K562 (cell line): ENCODE results near the gene KCNJ15. TPM values are rescaled to one million over a fixed set of nuclear protein-coding genes. Genes with fewer than 3 reads are reported as not detected.

Experiments
- ATAC-seq: fragments of 200-7000 bp; cut with Tn5 transposase; 3 replicates; pipeline ENCODE4 v1.9.1; 2020; ENCODE audit warnings: moderate library complexity
- BruUV-seq: library from RNA; stranded (reverse); fragments of 400-500 nt; replicated peaks from 2 replicates; lab custom pipeline; 2021; lab: Mats Ljungman, UMichigan
- CTCF ChIA-PET: fragments of 300-600 bp; formaldehyde crosslinking; extraction: SDS; loops from one replicate; lab custom pipeline; 2021; ENCODE audit warnings: low intra/inter-chr PET ratio; lab: Yijun Ruan, JAX
- POLR2A ChIA-PET: fragments of 300-600, 350-650 bp; sonication (Branson Sonifier 250); formaldehyde crosslinking; extraction: SDS; loops from one replicate; lab custom pipeline; 2021; ENCODE audit warnings: antibody characterized with exemption, inconsistent platforms; lab: Yijun Ruan, JAX
- DNase-seq, 4 experiments: peaks; one replicate each; pipeline versions ENCODE4 v3.0.0 to v3.0.0-alpha.2; 2011 to 2018; ENCODE audit warnings: low spot score in 3 of 4, mixed read lengths in 3 of 4; ENCODE audit errors: extremely low read depth in 1 of 4
- FAIRE-seq: peaks from 2 replicates; lab custom pipeline; 2011; peaks lifted over from hg19 to GRCh38; lab: Jason Lieb, UNC
- H2AFZ ChIP-seq: 2 replicates; pipeline ENCODE4 v1.6.0; 2011; ENCODE audit warnings: low read depth, low read length, control low read depth, inconsistent platforms
- H3K27ac ChIP-seq: fragments of 200-600 bp; 3 replicates; pipeline ENCODE4 v1.8.0; 2011; ENCODE audit warnings: low read depth, mild to moderate bottlenecking, control low read depth, inconsistent platforms, low read length, moderate library complexity, mixed read lengths; ENCODE audit errors: extremely low read depth
- H3K27me3 ChIP-seq, 2 experiments: fragments of 300-600 bp in 1 of 2; 2 replicates in 1 of 2; 3 replicates in 1 of 2; pipeline versions ENCODE4 v1.6.0 to v1.8.0; 2011; ENCODE audit warnings: inconsistent platforms in 2 of 2, low read length in 2 of 2, mild to moderate bottlenecking in 1 of 2, mixed read lengths in 1 of 2, moderate library complexity in 1 of 2; ENCODE audit not compliant: control insufficient read depth in 2 of 2, insufficient read depth in 2 of 2
- H3K36me3 ChIP-seq: fragments of 300-600 bp; 3 replicates; pipeline ENCODE4 v1.8.0; 2011; ENCODE audit warnings: mild to moderate bottlenecking, low read length, inconsistent platforms; ENCODE audit not compliant: control insufficient read depth, insufficient read depth
- H3K4me1 ChIP-seq, 2 experiments: fragments of 200-600 bp in 1 of 2; replicated peaks in 1 of 2; 2 replicates in 1 of 2; 3 replicates in 1 of 2; pipeline versions ENCODE4 v1.5.1 to v1.8.0; 2011; ENCODE audit warnings: inconsistent platforms in 2 of 2, low read length in 2 of 2, mild to moderate bottlenecking in 1 of 2, mixed read lengths in 1 of 2, moderate library complexity in 1 of 2; ENCODE audit not compliant: control insufficient read depth in 2 of 2, insufficient read depth in 2 of 2
- H3K4me2 ChIP-seq: 2 replicates; pipeline ENCODE4 v1.6.1; 2011; ENCODE audit warnings: low read length, control low read depth, inconsistent platforms, mixed read lengths; ENCODE audit not compliant: insufficient read depth
- H3K4me3 ChIP-seq: fragments of 200-600 bp; sonication (generic), shearing (Covaris generic); 2 replicates; pipeline ENCODE4 v1.5.1; 2016; ENCODE audit warnings: control low read depth, inconsistent platforms
- H3K79me2 ChIP-seq: fragments of 200-600 bp; 3 replicates; pipeline ENCODE4 v1.8.0; 2011; ENCODE audit warnings: low read length, inconsistent platforms; ENCODE audit not compliant: control insufficient read depth, insufficient read depth
- H3K9ac ChIP-seq, 2 experiments: 2 replicates each; pipeline versions ENCODE4 v1.6.0 to v1.6.1; 2011; ENCODE audit warnings: low read depth in 2 of 2, low read length in 2 of 2, control low read depth in 1 of 2, inconsistent platforms in 1 of 2, mild to moderate bottlenecking in 1 of 2, mixed read lengths in 1 of 2; ENCODE audit not compliant: insufficient read depth in 1 of 2
- H3K9me1 ChIP-seq: one replicate; pipeline ENCODE4 v1.6.0; 2011; ENCODE audit warnings: inconsistent platforms, mild to moderate bottlenecking, low read length, moderate library complexity; ENCODE audit not compliant: control insufficient read depth, insufficient read depth
- H3K9me3 ChIP-seq: replicated peaks from 2 replicates; pipeline ENCODE4 v1.5.1; 2011; ENCODE audit warnings: low read depth, low read length, inconsistent platforms; ENCODE audit not compliant: control insufficient read depth, insufficient read depth
- H4K20me1 ChIP-seq: replicated peaks from 2 replicates; pipeline ENCODE4 v1.6.1; 2011; ENCODE audit warnings: low read length, inconsistent platforms, mixed read lengths; ENCODE audit not compliant: control insufficient read depth, insufficient read depth
- CBFA2T2 ChIP-seq: fragments of 450-650 bp; conservative IDR thresholded peaks from 2 replicates; pipeline ENCODE4 v1.6.1; 2017; ENCODE audit warnings: mild to moderate bottlenecking
- CBX3 ChIP-seq, 2 experiments: IDR thresholded peaks; 1 replicate in 1 of 2; 2 replicates in 1 of 2; pipeline ENCODE4 v1.6.1; 2012; ENCODE audit warnings: inconsistent platforms in 2 of 2, low read length in 2 of 2, borderline replicate concordance in 1 of 2, control low read depth in 1 of 2
- CREBBP ChIP-seq: IDR thresholded peaks from one replicate; pipeline ENCODE4 v1.6.1; 2012; ENCODE audit warnings: low read depth, mild to moderate bottlenecking, control low read depth, inconsistent platforms, low read length
- SAFB ChIP-seq: fragments of 200-400 bp; formaldehyde crosslinking; IDR thresholded peaks from 2 replicates; pipeline ENCODE4 v1.6.1; 2017; ENCODE audit warnings: low read depth, low read length, borderline replicate concordance
- TRIM28 ChIP-seq: fragments of 450-650 bp; IDR thresholded peaks from 2 replicates; pipeline ENCODE4 v1.6.1; 2017
- XRCC3 ChIP-seq: fragments of 450-650 bp; IDR thresholded peaks from 2 replicates; pipeline ENCODE4 v1.6.1; 2017; ENCODE audit warnings: mild to moderate bottlenecking, moderate library complexity
- WGBS: fragments of 100-300 bp; shearing (Covaris generic); methylation state at CpG from one replicate; pipeline ENCODE4 v1.1.6; 2016; ENCODE audit warnings: low coverage, mixed read lengths; ENCODE audit not compliant: insufficient coverage; ENCODE audit errors: missing lambda C conversion rate; 5-methylcytosine and 5-hydroxymethylcytosine counted together
- in situ Hi-C: fragments of 300-500 bp; cut with MboI; formaldehyde crosslinking; loops from 4 replicates; pipeline ENCODE4 v1.15.0; 2018; ENCODE audit warnings: inconsistent platforms, mixed read lengths
- intact Hi-C: fragments of 100-400 bp; cut with micrococcal nuclease; formaldehyde crosslinking; loops from 2 replicates; pipeline ENCODE4 v1.14.2; 2022
- polyA plus RNA-seq, 8 experiments: library from polyadenylated mRNA; depleted of rRNA in 4 of 8; stranded (reverse) in 5 of 8; unstranded in 3 of 8; fragments of >200 nt; fragmentation: Nextera tagmentation in 2 of 8; fragmentation: Illumina TruSeq in 1 of 8; extraction: Ambion mirVana in 2 of 8; extraction: Trizol in 1 of 8; gene quantifications; 2 replicates each; pipeline versions ENCODE4 v1.2.1 to v1.2.3, GENCODE V29; 2011 to 2014; ENCODE audit warnings: inconsistent platforms in 1 of 8, missing spikeins in 1 of 8
- total RNA-seq, 7 experiments: library from RNA; depleted of rRNA in 6 of 7; stranded (reverse); fragments of >200 nt in 6 of 7; fragmentation: Illumina TruSeq in 2 of 7; extraction: Trizol in 2 of 7; gene quantifications; 2 replicates each; pipeline versions ENCODE4 v1.2.1 to v1.2.3, GENCODE V29; 2011 to 2021; ENCODE audit warnings: low replicate concordance in 1 of 7
- TF ChIP-seq, protein P1 (sequence below): fragments of 250-450 bp; sonication (Bioruptor Pico); IDR thresholded peaks from 2 replicates; pipeline ENCODE4 v1.4.0; 2020
- TF ChIP-seq, protein P2 (sequence below): fragments of 450-650 bp; IDR thresholded peaks from 2 replicates; pipeline ENCODE4 v1.6.1; 2017; ENCODE audit warnings: antibody characterized with exemption, mild to moderate bottlenecking
- TF ChIP-seq, protein P3 (sequence below): fragments of 250-450 bp; sonication (Bioruptor Pico); IDR thresholded peaks from 2 replicates; pipeline ENCODE4 v1.5.1; 2021; ENCODE audit warnings: mild to moderate bottlenecking

The KCNJ15 gene
- total and polyA plus RNA-seq, 9 of the 15 experiments (the other 6 are each of a cell fraction or from before 2014, with no cell fraction given), result 0.20 to 3.0 (median 0.72) TPM; not detected in 1

DNA sequence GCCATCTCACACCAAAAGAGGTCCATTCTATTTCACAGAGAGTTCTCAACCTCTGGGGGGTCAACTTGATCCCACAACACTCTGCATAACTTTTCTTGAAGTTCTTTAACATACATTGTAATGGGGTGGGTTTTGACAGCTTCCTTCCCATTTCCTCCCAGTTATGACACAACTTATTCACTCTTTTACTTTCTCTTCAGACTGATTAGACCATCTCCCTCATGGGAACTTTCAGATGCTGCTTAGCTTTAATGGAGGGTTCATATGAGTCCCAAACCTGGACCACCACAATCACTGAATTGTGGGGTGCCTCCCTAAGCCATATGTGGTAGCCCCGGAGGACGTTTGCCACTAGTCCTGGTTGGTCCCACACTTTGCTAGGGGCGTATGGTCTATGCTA, 28.3 kb upstream of the KCNJ15 start (continued):
- TF ChIP-seq, protein P1, sequence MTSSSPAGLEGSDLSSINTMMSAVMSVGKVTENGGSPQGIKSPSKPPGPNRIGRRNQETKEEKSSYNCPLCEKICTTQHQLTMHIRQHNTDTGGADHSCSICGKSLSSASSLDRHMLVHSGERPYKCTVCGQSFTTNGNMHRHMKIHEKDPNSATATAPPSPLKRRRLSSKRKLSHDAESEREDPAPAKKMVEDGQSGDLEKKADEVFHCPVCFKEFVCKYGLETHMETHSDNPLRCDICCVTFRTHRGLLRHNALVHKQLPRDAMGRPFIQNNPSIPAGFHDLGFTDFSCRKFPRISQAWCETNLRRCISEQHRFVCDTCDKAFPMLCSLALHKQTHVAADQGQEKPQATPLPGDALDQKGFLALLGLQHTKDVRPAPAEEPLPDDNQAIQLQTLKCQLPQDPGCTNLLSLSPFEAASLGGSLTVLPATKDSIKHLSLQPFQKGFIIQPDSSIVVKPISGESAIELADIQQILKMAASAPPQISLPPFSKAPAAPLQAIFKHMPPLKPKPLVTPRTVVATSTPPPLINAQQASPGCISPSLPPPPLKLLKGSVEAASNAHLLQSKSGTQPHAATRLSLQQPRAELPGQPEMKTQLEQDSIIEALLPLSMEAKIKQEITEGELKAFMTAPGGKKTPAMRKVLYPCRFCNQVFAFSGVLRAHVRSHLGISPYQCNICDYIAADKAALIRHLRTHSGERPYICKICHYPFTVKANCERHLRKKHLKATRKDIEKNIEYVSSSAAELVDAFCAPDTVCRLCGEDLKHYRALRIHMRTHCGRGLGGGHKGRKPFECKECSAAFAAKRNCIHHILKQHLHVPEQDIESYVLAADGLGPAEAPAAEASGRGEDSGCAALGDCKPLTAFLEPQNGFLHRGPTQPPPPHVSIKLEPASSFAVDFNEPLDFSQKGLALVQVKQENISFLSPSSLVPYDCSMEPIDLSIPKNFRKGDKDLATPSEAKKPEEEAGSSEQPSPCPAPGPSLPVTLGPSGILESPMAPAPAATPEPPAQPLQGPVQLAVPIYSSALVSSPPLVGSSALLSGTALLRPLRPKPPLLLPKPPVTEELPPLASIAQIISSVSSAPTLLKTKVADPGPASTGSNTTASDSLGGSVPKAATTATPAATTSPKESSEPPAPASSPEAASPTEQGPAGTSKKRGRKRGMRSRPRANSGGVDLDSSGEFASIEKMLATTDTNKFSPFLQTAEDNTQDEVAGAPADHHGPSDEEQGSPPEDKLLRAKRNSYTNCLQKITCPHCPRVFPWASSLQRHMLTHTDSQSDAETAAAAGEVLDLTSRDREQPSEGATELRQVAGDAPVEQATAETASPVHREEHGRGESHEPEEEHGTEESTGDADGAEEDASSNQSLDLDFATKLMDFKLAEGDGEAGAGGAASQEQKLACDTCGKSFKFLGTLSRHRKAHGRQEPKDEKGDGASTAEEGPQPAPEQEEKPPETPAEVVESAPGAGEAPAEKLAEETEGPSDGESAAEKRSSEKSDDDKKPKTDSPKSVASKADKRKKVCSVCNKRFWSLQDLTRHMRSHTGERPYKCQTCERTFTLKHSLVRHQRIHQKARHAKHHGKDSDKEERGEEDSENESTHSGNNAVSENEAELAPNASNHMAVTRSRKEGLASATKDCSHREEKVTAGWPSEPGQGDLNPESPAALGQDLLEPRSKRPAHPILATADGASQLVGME (CRISPR knock-in tag), result no peak
- TF ChIP-seq SAFB, result no peak

DNA sequence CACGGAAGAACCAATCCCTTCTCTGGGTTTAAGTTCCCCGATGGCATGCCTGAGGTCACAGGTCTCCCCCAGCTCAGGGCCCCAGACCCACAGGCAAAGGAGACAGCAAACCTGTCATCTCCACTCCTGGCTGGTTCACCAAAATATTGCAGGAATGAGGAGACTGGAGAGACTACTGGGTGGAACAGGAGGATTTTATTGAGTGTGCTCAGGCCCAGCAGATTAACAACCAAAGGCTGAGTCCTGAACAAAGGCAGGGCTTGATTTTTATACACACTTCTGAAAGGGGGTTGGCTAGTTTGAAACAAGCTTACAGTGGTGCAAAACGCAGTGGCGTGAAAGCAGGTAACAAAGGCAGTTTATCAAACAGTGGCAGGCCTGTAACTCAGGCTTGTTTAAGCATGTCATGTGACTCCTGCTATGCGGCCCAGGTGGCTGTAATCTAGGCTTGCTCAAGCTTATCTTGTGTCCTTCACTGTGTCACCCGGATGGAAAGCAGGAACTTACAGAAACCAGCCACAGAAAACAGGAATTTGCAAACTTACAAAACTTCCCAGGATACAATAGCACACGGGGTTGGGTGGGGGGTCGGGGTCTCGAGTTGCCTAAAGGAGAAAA, 27.4 kb upstream of the KCNJ15 start:
- BruUV-seq, result no TSS peak
- TF ChIP-seq XRCC3 (peak; percentile 55; the same call in 1 of the 2 replicates), CREBBP (no peak), CBX3 (IDR thresholded peaks at IDR 0.05; ENCODE audit: borderline replicate concordance in 1 of 2, low read length in 2 of 2) (peak; percentile 98), TRIM28 (peak; percentile 98), CBFA2T2 (no peak)
- TF ChIP-seq, protein P2, sequence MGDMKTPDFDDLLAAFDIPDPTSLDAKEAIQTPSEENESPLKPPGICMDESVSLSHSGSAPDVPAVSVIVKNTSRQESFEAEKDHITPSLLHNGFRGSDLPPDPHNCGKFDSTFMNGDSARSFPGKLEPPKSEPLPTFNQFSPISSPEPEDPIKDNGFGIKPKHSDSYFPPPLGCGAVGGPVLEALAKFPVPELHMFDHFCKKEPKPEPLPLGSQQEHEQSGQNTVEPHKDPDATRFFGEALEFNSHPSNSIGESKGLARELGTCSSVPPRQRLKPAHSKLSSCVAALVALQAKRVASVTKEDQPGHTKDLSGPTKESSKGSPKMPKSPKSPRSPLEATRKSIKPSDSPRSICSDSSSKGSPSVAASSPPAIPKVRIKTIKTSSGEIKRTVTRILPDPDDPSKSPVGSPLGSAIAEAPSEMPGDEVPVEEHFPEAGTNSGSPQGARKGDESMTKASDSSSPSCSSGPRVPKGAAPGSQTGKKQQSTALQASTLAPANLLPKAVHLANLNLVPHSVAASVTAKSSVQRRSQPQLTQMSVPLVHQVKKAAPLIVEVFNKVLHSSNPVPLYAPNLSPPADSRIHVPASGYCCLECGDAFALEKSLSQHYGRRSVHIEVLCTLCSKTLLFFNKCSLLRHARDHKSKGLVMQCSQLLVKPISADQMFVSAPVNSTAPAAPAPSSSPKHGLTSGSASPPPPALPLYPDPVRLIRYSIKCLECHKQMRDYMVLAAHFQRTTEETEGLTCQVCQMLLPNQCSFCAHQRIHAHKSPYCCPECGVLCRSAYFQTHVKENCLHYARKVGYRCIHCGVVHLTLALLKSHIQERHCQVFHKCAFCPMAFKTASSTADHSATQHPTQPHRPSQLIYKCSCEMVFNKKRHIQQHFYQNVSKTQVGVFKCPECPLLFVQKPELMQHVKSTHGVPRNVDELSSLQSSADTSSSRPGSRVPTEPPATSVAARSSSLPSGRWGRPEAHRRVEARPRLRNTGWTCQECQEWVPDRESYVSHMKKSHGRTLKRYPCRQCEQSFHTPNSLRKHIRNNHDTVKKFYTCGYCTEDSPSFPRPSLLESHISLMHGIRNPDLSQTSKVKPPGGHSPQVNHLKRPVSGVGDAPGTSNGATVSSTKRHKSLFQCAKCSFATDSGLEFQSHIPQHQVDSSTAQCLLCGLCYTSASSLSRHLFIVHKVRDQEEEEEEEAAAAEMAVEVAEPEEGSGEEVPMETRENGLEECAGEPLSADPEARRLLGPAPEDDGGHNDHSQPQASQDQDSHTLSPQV, result no peak
- TF ChIP-seq, protein P3, sequence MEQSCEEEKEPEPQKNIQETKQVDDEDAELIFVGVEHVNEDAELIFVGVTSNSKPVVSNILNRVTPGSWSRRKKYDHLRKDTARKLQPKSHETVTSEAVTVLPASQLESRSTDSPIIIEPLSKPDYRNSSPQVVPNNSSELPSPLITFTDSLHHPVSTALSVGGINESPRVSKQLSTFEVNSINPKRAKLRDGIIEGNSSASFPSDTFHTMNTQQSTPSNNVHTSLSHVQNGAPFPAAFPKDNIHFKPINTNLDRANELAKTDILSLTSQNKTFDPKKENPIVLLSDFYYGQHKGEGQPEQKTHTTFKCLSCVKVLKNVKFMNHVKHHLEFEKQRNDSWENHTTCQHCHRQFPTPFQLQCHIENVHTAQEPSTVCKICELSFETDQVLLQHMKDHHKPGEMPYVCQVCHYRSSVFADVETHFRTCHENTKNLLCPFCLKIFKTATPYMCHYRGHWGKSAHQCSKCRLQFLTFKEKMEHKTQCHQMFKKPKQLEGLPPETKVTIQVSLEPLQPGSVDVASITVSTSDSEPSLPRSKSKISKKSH (CRISPR knock-in tag), result peak; percentile 91

More for the DNA sequence above, 27.4 kb upstream of the KCNJ15 start:
- H3K79me2 ChIP-seq, result no peaks in the 10 kb centered on the region
- H3K4me1 ChIP-seq, result no peaks in the 10 kb centered on the region
- peaks cover 5% of the 10 kb centered on the region; the same call in 1 of the 2 replicates for H3K9me3 ChIP-seq
- H3K27me3 ChIP-seq, result no peaks in the 10 kb centered on the region
- no peak for FAIRE-seq
- no peak overlapping the region for H3K27ac ChIP-seq
- H3K9ac ChIP-seq, result no peak overlapping the region
- no peak for ATAC-seq
- H3K4me2 ChIP-seq, result no peak overlapping the region
- CTCF ChIA-PET, result no interaction called here
- intact Hi-C loops, result no loop called here
- H4K20me1 ChIP-seq, result no peaks in the 10 kb centered on the region
- in situ Hi-C loops, result no loop called here
- no peak overlapping the region for H2AFZ ChIP-seq
- POLR2A ChIA-PET, result no interaction called here
- 2% methylated on average over 9 of the region's 9 CpGs for WGBS
- no peaks in the 10 kb centered on the region for H3K9me1 ChIP-seq
- no peaks in the 10 kb centered on the region for H3K36me3 ChIP-seq
- H3K4me3 ChIP-seq, result no peak overlapping the region
- DNase-seq, result peak in 1 of 4 experiments; percentile 24
